Left lung (tissue), 10 donors: ENCODE data around the gene WWP2. TPM values are rescaled to one million over a fixed set of nuclear protein-coding genes. Genes with fewer than 3 reads are reported as not detected.
"Not testable (repeated sequence)": the region's sequence is repeated elsewhere in the genome, so short reads cannot be mapped to it uniquely, and the experiment has no call there.

Experiments
- ATAC-seq: fragments of 200-7000 bp; cut with Tn5 transposase; one replicate; pipeline ENCODE4 v1.9.1; 2020; ENCODE audit warnings: moderate library complexity
- DNase-seq, 4 donors: peaks; one replicate each; pipeline ENCODE4 v3.0.0-alpha.2; 2013 to 2020
- H3K27ac ChIP-seq, 2 donors: fragments of 200-600 bp; sonication (generic) in 1 of 2; one replicate each; pipeline versions ENCODE4 v1.5.0 to v1.8.0; 2020 to 2021
- H3K27me3 ChIP-seq, 2 donors: fragments of 200-600 bp; sonication (generic) in 1 of 2; one replicate each; pipeline versions ENCODE4 v1.5.0 to v1.8.0; 2020 to 2021
- H3K36me3 ChIP-seq, 2 donors: fragments of 200-600 bp; sonication (generic) in 1 of 2; one replicate each; pipeline versions ENCODE4 v1.5.0 to v1.8.0; 2020 to 2021
- H3K4me1 ChIP-seq, 2 donors: fragments of 200-600 bp; one replicate each; pipeline ENCODE4 v1.8.0; 2021
- H3K4me3 ChIP-seq, 2 donors: fragments of 200-600 bp; sonication (generic) in 1 of 2; one replicate each; pipeline versions ENCODE4 v1.5.0 to v1.8.0; 2020 to 2021; ENCODE audit warnings: mild to moderate bottlenecking in 1 of 2
- H3K9me3 ChIP-seq, 2 donors: fragments of 200-600 bp; sonication (generic) in 1 of 2; one replicate each; pipeline versions ENCODE4 v1.5.0 to v1.8.0; 2020 to 2021
- intact Hi-C, 2 donors: fragments of 100-400 bp; cut with DNase I; formaldehyde crosslinking; loops; one replicate each; pipeline versions ENCODE4 v1.11.2 to v1.14.2; 2022
- polyA plus RNA-seq, 6 donors: library from polyadenylated mRNA; unstranded; fragments of 120-200 nt; gene quantifications; one replicate each; pipeline ENCODE4 v1.2.1, GENCODE V29; 2013; ENCODE audit not compliant: insufficient read length in 6 of 6
- total RNA-seq, 2 donors: library from RNA; stranded (reverse); fragmentation: NEBNext Ultra II Directional; extraction: Animal tissue kit (Norgen Biotek cat#: 25700); gene quantifications; one replicate each; pipeline ENCODE4 v1.2.1, GENCODE V29; 2021
- TF ChIP-seq, protein P1 (sequence below), 2 donors: fragments of 200-600 bp; sonication (generic) in 1 of 2; IDR thresholded peaks; one replicate each; pipeline versions ENCODE4 v1.5.0 to v1.8.0; 2021; ENCODE audit warnings: antibody characterized with exemption in 2 of 2
- donor health status: DM: no; HTN: yes; CAD: no.
- donor health status: DM: no; HTN: no; CAD: no.

WWP2 gene
- total and polyA plus RNA-seq, 8 donors, result 30.2 to 73.0 (median 34.6) TPM

GRCh38 chr16:69748694-69749345 is 13.3 kb upstream of the WWP2 start:
- Histone ChIP-seq H3K27ac (no peak overlapping the region), H3K36me3 (peaks cover 0 to 92% of the 10 kb centered on the region in 2 donors), H3K27me3 (no peaks in the 10 kb centered on the region), H3K4me1 (peaks cover 9 to 18% of the 10 kb centered on the region in 2 donors), H3K4me3 (no peak overlapping the region), H3K9me3 (no peaks in the 10 kb centered on the region)
- no peak for DNase-seq
- ATAC-seq, result no peak
- TF ChIP-seq, protein P1, sequence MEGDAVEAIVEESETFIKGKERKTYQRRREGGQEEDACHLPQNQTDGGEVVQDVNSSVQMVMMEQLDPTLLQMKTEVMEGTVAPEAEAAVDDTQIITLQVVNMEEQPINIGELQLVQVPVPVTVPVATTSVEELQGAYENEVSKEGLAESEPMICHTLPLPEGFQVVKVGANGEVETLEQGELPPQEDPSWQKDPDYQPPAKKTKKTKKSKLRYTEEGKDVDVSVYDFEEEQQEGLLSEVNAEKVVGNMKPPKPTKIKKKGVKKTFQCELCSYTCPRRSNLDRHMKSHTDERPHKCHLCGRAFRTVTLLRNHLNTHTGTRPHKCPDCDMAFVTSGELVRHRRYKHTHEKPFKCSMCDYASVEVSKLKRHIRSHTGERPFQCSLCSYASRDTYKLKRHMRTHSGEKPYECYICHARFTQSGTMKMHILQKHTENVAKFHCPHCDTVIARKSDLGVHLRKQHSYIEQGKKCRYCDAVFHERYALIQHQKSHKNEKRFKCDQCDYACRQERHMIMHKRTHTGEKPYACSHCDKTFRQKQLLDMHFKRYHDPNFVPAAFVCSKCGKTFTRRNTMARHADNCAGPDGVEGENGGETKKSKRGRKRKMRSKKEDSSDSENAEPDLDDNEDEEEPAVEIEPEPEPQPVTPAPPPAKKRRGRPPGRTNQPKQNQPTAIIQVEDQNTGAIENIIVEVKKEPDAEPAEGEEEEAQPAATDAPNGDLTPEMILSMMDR (IDR thresholded peaks at IDR 0.05), result no peak
- intact Hi-C loops, result no loop called here

DNA sequence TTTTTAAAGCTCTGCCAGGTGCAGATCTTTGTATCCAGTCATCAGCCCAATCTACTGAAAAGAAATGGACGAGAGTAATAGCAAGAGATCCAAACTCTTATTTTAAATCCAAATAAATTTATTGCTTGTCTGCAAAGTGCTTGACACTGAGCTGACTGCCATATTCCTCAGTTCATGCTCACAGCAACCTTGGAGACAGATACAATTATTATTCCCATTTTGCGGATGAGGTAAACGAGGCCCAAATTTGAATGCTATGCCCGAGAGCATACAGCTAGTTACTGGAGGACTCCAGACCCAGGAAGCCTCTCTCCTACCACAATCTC is 8.0 kb upstream of the WWP2 start:
- TF ChIP-seq, protein P1 (IDR thresholded peaks at IDR 0.05), result no peak
- no peak for ATAC-seq
- intact Hi-C loops, result loop anchor here in 1 of 2 donors (10.0 kb wide), 2 partner anchors 49 to 359 kb away; no protein-coding TSS in a partner anchor

GRCh38 chr16:69754469-69755310 is 7.4 kb upstream of the WWP2 start, which contains the start of gene NOB1:
Gene NOB1, minus strand, starts transcription at chr16:69754926. Its CDS starts 16 bp downstream, at chr16:69754910.
- peaks cover 11 to 29% of the 10 kb centered on the region in 2 donors for H3K4me1 ChIP-seq
- H3K9me3 ChIP-seq, result no peaks in the 10 kb centered on the region
- H3K36me3 ChIP-seq, result peaks cover 0 to 33% of the 10 kb centered on the region in 2 donors
- intact Hi-C loops, result loop anchor here in 1 of 2 donors (10.0 kb wide), 2 partner anchors 50 to 360 kb away; no protein-coding TSS in a partner anchor
- H3K27me3 ChIP-seq, result no peaks in the 10 kb centered on the region
- TF ChIP-seq, protein P1 (IDR thresholded peaks at IDR 0.05), result peak; percentile 94 to 98
- DNase-seq, result peak; percentile 97 to 100 (median 98)
- peak within 1 kb of the TSS in 1 of 2 donors; percentile 75 for H3K27ac ChIP-seq
- peak; percentile 99 for ATAC-seq
- peak within 1 kb of the TSS; percentile 64 to 91 for H3K4me3 ChIP-seq

More for the DNA sequence above, 8.0 kb upstream of the WWP2 start:
- Histone ChIP-seq H3K27ac (peak overlapping the region in 1 of 2 donors; percentile 75), H3K4me1 (peaks cover 11 to 29% of the 10 kb centered on the region in 2 donors), H3K9me3 (no peaks in the 10 kb centered on the region), H3K36me3 (peaks cover 0 to 39% of the 10 kb centered on the region in 2 donors), H3K4me3 (peak overlapping the region; percentile 64 to 91), H3K27me3 (no peaks in the 10 kb centered on the region)
- DNase-seq, result no peak

DNA sequence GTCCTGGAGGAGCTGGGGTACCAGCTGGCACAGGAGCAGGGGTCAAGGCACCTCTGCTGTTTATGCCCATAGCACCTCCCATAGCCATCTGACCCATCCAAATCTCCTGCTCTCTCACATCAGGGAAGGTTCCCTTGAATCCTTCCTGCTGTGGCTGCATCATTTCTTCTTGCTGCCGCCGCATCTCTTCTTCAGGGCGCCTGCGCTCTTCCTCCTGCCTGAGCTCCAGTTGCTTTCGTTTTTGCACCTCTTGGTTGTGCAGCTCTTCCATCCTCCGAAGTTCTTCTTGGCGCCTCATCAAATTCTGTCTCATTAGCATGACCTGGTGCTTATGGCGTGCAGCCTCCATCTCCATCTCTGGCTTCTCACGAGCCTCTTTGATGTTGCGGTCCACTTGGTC is 5.4 kb upstream of the WWP2 start:
- intact Hi-C loops, result loop anchor here in 1 of 2 donors (10.0 kb wide), 2 partner anchors 52 to 362 kb away; no protein-coding TSS in a partner anchor
- H3K9me3 ChIP-seq, result no peaks in the 10 kb centered on the region
- no peak overlapping the region for H3K27ac ChIP-seq
- no peak overlapping the region for H3K4me3 ChIP-seq
- DNase-seq (no peak), ATAC-seq (no peak)
- TF ChIP-seq, protein P1 (IDR thresholded peaks at IDR 0.05), result no peak
- H3K27me3 ChIP-seq, result no peaks in the 10 kb centered on the region
- peaks cover 0 to 13% of the 10 kb centered on the region in 2 donors for H3K36me3 ChIP-seq
- peaks cover 11 to 32% of the 10 kb centered on the region in 2 donors for H3K4me1 ChIP-seq

DNA sequence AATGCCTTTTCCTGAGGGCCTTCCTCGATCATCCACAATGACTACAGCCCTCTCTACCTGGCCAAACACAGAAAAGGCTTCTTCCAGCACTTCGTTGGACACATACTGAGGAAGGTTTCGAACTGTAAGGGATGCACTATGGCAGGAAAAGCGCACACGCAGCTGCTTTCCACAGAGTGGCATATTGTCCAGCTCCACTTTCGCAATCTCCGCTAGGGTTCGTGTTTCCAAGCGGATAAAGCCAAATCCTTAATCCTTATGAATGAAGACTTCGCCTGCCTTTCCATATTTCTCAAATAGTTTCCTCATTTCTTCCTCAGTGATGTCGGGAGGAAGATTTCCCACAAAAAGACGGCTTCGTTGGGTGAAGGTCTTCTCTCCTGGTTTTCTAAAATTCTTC is 4.8 kb upstream of the WWP2 start:
- H3K4me3 ChIP-seq, H3K9me3 ChIP-seq, H3K27me3 ChIP-seq, H3K36me3 ChIP-seq, ATAC-seq, DNase-seq, H3K27ac ChIP-seq: not testable (repeated sequence)
- H3K4me1 ChIP-seq, result peaks cover 11 to 31% of the 10 kb centered on the region in 2 donors
- intact Hi-C loops, result loop anchor here in 1 of 2 donors (10.0 kb wide), 2 partner anchors 53 to 363 kb away; no protein-coding TSS in a partner anchor
